ENCODE measurements around the gene GOLGA1.

Gene GOLGA1

GRCh38 chr9:124946167-124946566 is 5.3 kb upstream of the GOLGA1 start:
- in situ Hi-C loops (cut with HindIII; ENCODE audit: low pct_ligation_motif_present, low sequenced_read_pairs): no loop called here
- no peaks in the 10 kb centered on the region for H3K27me3 ChIP-seq (replicated peaks)
- no peak overlapping the region for H3K27ac ChIP-seq
- DNase-seq: no peak
- H3K4me3 ChIP-seq (ENCODE audit: low read depth, low read length): no peak overlapping the region
- no peak for TF ChIP-seq CTCF (IDR thresholded peaks at IDR 0.05; ENCODE audit: low read depth, low read length, missing control alignments)
- no peaks in the 10 kb centered on the region for H3K36me3 ChIP-seq (replicated peaks)

GRCh38 chr9:124941679-124942561 is 1.0 kb upstream of the GOLGA1 start:
- peak; percentile 35 for DNase-seq
- Histone ChIP-seq H3K4me3 (ENCODE audit: low read depth, low read length) (peak overlapping the region; percentile 92), H3K36me3 (replicated peaks) (no peaks in the 10 kb centered on the region), H3K27me3 (replicated peaks) (no peaks in the 10 kb centered on the region), H3K27ac (peak overlapping the region; percentile 93)
- TF ChIP-seq CTCF (IDR thresholded peaks at IDR 0.05; ENCODE audit: low read depth, low read length, missing control alignments): no peak
- in situ Hi-C loops (cut with HindIII; ENCODE audit: low pct_ligation_motif_present, low sequenced_read_pairs): no loop called here

- in situ Hi-C loops (cut with HindIII; ENCODE audit: low pct_ligation_motif_present, low sequenced_read_pairs): no loop called here
- TF ChIP-seq CTCF (IDR thresholded peaks at IDR 0.05; ENCODE audit: low read depth, low read length, missing control alignments): no peak
- peak overlapping the region; percentile 93 for H3K27ac ChIP-seq
- H3K27me3 ChIP-seq (replicated peaks): no peaks in the 10 kb centered on the region
- no peaks in the 10 kb centered on the region for H3K36me3 ChIP-seq (replicated peaks)
- H3K4me3 ChIP-seq (ENCODE audit: low read depth, low read length): peak overlapping the region; percentile 92
- no peak for DNase-seq
These were observed 376 bp downstream of the GOLGA1 start for GRCh38 chr9:124940521-124940893.

- Histone ChIP-seq H3K27me3 (replicated peaks) (no peaks in the 10 kb centered on the region), H3K36me3 (replicated peaks) (no peaks in the 10 kb centered on the region), H3K4me3 (ENCODE audit: low read depth, low read length) (peak overlapping the region; percentile 92), H3K27ac (no peak overlapping the region)
- DNase-seq: no peak
- in situ Hi-C loops (cut with HindIII; ENCODE audit: low pct_ligation_motif_present, low sequenced_read_pairs): no loop called here
- TF ChIP-seq CTCF (IDR thresholded peaks at IDR 0.05; ENCODE audit: low read depth, low read length, missing control alignments): no peak
These were observed 939 bp downstream of the GOLGA1 start for GRCh38 chr9:124939944-124940343.

- Histone ChIP-seq H3K36me3 (replicated peaks) (peaks cover 8% of the 10 kb centered on the region), H3K27ac (no peak overlapping the region), H3K27me3 (replicated peaks) (no peaks in the 10 kb centered on the region), H3K4me3 (ENCODE audit: low read depth, low read length) (no peak overlapping the region)
- DNase-seq: peak; percentile 6
- TF ChIP-seq CTCF (IDR thresholded peaks at IDR 0.05; ENCODE audit: low read depth, low read length, missing control alignments): no peak
- in situ Hi-C loops (cut with HindIII; ENCODE audit: low pct_ligation_motif_present, low sequenced_read_pairs): no loop called here
These were observed 6.6 kb downstream of the GOLGA1 start for GRCh38 chr9:124934290-124934689.

Measured in brain microvascular endothelial cell (primary cell).